ENCODE data around the gene SLC16A11.
"Not testable (repeated sequence)": the region's sequence is repeated elsewhere in the genome, so short reads cannot be mapped to it uniquely, and the experiment has no call there.

SLC16A11 gene

GRCh38 chr17:7004398-7005253, 39.3 kb downstream of the SLC16A11 start:
- DNase-seq, result peak; percentile 65

GRCh38 chr17:7003745-7004144, 40.1 kb downstream of the SLC16A11 start:
- DNase-seq, result no peak

GRCh38 chr17:7002288-7003047, 41.4 kb downstream of the SLC16A11 start:
- DNase-seq, result no peak

GRCh38 chr17:7001318-7001961, 42.5 kb downstream of the SLC16A11 start:
- DNase-seq, result peak; percentile 40

GRCh38 chr17:6998855-6999508, 44.9 kb downstream of the SLC16A11 start:
- DNase-seq, result no peak

GRCh38 chr17:6997171-6997570, 46.7 kb downstream of the SLC16A11 start:
- no peak for DNase-seq

- DNase-seq, result no peak
Measured at GRCh38 chr17:6996256-6997011, 47.5 kb downstream of the SLC16A11 start.

- no peak for DNase-seq
Measured at GRCh38 chr17:6995500-6996255, 48.2 kb downstream of the SLC16A11 start, which contains the start of gene ALOX12. Gene ALOX12, plus strand, starts transcription at chr17:6996049. Its CDS starts 69 bp downstream, at chr17:6996118.

GRCh38 chr17:6994666-6995256, 49.1 kb downstream of the SLC16A11 start:
- DNase-seq, result no peak

- DNase-seq, result no peak
Measured at GRCh38 chr17:6994118-6994598, 49.7 kb downstream of the SLC16A11 start.

- not testable (repeated sequence) for DNase-seq
Measured at GRCh38 chr17:6993613-6994056, 50.3 kb downstream of the SLC16A11 start.

All from RPMI8226 (cell line).